Bronchial epithelial cell (primary cell): Measurements from ENCODE around the gene CDADC1. TPM values are rescaled to one million over a fixed set of nuclear protein-coding genes. Genes with fewer than 3 reads are reported as not detected.

ENCODE experiments used
- DNase-seq: peaks from one replicate; pipeline ENCODE4 v3.0.0-alpha.2; 2010; ENCODE audit warnings: low read depth
- FAIRE-seq: peaks from 2 replicates; lab custom pipeline; 2011; peaks lifted over from hg19 to GRCh38; lab: Jason Lieb, UNC
- H3K27me3 ChIP-seq: 2 replicates; pipeline ENCODE4 v1.5.1; 2011; ENCODE audit warnings: low read length; ENCODE audit not compliant: control insufficient read depth, insufficient read depth
- H3K36me3 ChIP-seq: 2 replicates; pipeline ENCODE4 v1.5.1; 2011; ENCODE audit warnings: low read length; ENCODE audit not compliant: control insufficient read depth, insufficient read depth
- H3K4me3 ChIP-seq: 2 replicates; pipeline ENCODE4 v1.5.1; 2011; ENCODE audit warnings: mild to moderate bottlenecking, low read depth, low read length, control low read depth
- CTCF ChIP-seq: IDR thresholded peaks from 2 replicates; pipeline ENCODE4 v1.5.1; 2011; ENCODE audit warnings: mild to moderate bottlenecking, moderate library complexity, low read length, control low read depth, inconsistent platforms; ENCODE audit not compliant: insufficient read depth, severe bottlenecking
- total RNA-seq: library from RNA; depleted of rRNA; stranded (reverse); fragments of >200 nt; gene quantifications from 2 replicates; pipeline ENCODE4 v1.2.1, GENCODE V29; 2014

CDADC1 gene
- total RNA-seq, 1 donor from 2014 or later: 6.6 TPM

- Histone ChIP-seq H3K4me3 (no peak overlapping the region), H3K27me3 (no peaks in the 10 kb centered on the region), H3K36me3 (no peaks in the 10 kb centered on the region)
- no peak for FAIRE-seq
- no peak for TF ChIP-seq CTCF
- no peak for DNase-seq
These were observed 57.3 kb downstream of the CDADC1 start for GRCh38 chr13:49304763-49305700.

- H3K27me3 ChIP-seq: no peaks in the 10 kb centered on the region
- H3K36me3 ChIP-seq: no peaks in the 10 kb centered on the region
- no peak for DNase-seq
- no peak overlapping the region for H3K4me3 ChIP-seq
- FAIRE-seq: no peak
- TF ChIP-seq CTCF: no peak
These were observed 58.2 kb downstream of the CDADC1 start for GRCh38 chr13:49305792-49306425.

GRCh38 chr13:49307365-49307764, 59.6 kb downstream of the CDADC1 start:
- DNase-seq: no peak
- no peaks in the 10 kb centered on the region for H3K27me3 ChIP-seq
- no peak overlapping the region for H3K4me3 ChIP-seq
- no peaks in the 10 kb centered on the region for H3K36me3 ChIP-seq
- FAIRE-seq: no peak
- TF ChIP-seq CTCF: no peak

- peak; percentile 36 for DNase-seq
- H3K27me3 ChIP-seq: no peaks in the 10 kb centered on the region
- H3K4me3 ChIP-seq: no peak overlapping the region
- FAIRE-seq: no peak
- no peaks in the 10 kb centered on the region for H3K36me3 ChIP-seq
- no peak for TF ChIP-seq CTCF
These were observed 60.6 kb downstream of the CDADC1 start for GRCh38 chr13:49308097-49308875.

- no peaks in the 10 kb centered on the region for H3K27me3 ChIP-seq
- DNase-seq: no peak
- FAIRE-seq: no peak
- no peaks in the 10 kb centered on the region for H3K36me3 ChIP-seq
- TF ChIP-seq CTCF: no peak
- no peak overlapping the region for H3K4me3 ChIP-seq
These were observed 61.2 kb downstream of the CDADC1 start for GRCh38 chr13:49308921-49309408.
